Muscle of leg (tissue), 11 donors: ENCODE measurements around the gene DNLZ. TPM values are rescaled to one million over a fixed set of nuclear protein-coding genes. Genes with fewer than 3 reads are reported as not detected.

Experiments used
- DNase-seq: peaks from one replicate; pipeline ENCODE4 v3.0.0; 2013
- H3K27ac ChIP-seq: one replicate; pipeline ENCODE4 v1.5.1; 2013; ENCODE audit warnings: mild to moderate bottlenecking, low read length, control low read depth
- H3K27me3 ChIP-seq: one replicate; pipeline ENCODE4 v1.6.1; 2013; ENCODE audit warnings: low read length; ENCODE audit not compliant: control insufficient read depth, insufficient read depth
- H3K36me3 ChIP-seq: one replicate; pipeline ENCODE4 v1.6.1; 2013; ENCODE audit warnings: low read length; ENCODE audit not compliant: control insufficient read depth, insufficient read depth
- H3K4me1 ChIP-seq: one replicate; pipeline ENCODE4 v1.6.1; 2013; ENCODE audit warnings: low read length; ENCODE audit not compliant: control insufficient read depth, insufficient read depth
- H3K4me3 ChIP-seq: one replicate; pipeline ENCODE4 v1.5.1; 2013; ENCODE audit warnings: low read length, control low read depth
- H3K9me3 ChIP-seq: replicated peaks from 2 replicates; pipeline ENCODE4 v1.6.1; 2013; ENCODE audit warnings: low read depth, low read length; ENCODE audit not compliant: control insufficient read depth
- WGBS: methylation state at CpG from one replicate; pipeline ENCODE4 v1.1.5; 2013; ENCODE audit warnings: missing lambda C conversion rate; ENCODE audit not compliant: insufficient coverage; 5-methylcytosine and 5-hydroxymethylcytosine counted together
- polyA plus RNA-seq, 8 donors: library from polyadenylated mRNA; unstranded; fragments of 120-200 nt; gene quantifications; one replicate each; pipeline versions ENCODE4 v1.2.1 to v1.2.3, GENCODE V29; 2013; ENCODE audit warnings: inconsistent platforms in 1 of 8, low replicate concordance in 1 of 8; ENCODE audit not compliant: insufficient read length in 8 of 8, insufficient read depth in 1 of 8
- total RNA-seq: library from RNA; stranded (reverse); fragments of 120-200 nt; gene quantifications from one replicate; pipeline ENCODE4 v1.2.4, GENCODE V29; 2013

The DNLZ gene
- total and polyA plus RNA-seq, 9 donors: 8.1 to 31.5 (median 10.4) TPM

GRCh38 chr9:136339173-136339957 is 24.2 kb downstream of the DNLZ start:
- no peaks in the 10 kb centered on the region for H3K27me3 ChIP-seq
- no peak overlapping the region for H3K27ac ChIP-seq
- peaks cover 77% of the 10 kb centered on the region for H3K36me3 ChIP-seq
- H3K4me3 ChIP-seq: no peak overlapping the region
- 77% methylated on average over 27 of the region's 32 CpGs for WGBS
- peaks cover 21% of the 10 kb centered on the region for H3K4me1 ChIP-seq
- no peaks in the 10 kb centered on the region for H3K9me3 ChIP-seq
- DNase-seq: no peak

DNA sequence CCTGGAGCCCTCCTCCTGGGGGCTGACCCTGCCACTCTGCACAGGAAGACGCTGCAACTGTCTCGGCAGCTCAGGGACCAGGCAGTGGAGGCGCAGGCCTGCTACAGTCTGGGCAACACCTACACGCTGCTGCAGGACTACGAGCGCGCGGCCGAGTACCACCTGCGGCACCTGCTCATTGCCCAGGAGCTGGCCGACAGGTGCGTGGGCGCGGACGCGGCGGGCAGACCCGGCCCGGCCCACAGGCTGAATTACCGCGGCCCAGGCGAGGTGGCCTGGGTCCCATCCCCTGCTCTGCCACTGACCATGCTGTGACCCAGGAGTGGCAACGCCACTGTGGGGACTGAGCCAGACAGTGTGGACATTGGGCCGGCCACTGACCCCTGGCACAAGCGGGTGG is 25.0 kb downstream of the DNLZ start:
- H3K36me3 ChIP-seq: peaks cover 79% of the 10 kb centered on the region
- no peak overlapping the region for H3K4me3 ChIP-seq
- 93% methylated on average over 23 of the region's 25 CpGs for WGBS
- no peak for DNase-seq
- H3K9me3 ChIP-seq: no peaks in the 10 kb centered on the region
- H3K4me1 ChIP-seq: peaks cover 21% of the 10 kb centered on the region
- no peaks in the 10 kb centered on the region for H3K27me3 ChIP-seq
- no peak overlapping the region for H3K27ac ChIP-seq

- DNase-seq: no peak
- Histone ChIP-seq H3K27ac (no peak overlapping the region), H3K4me1 (peaks cover 15% of the 10 kb centered on the region), H3K4me3 (no peak overlapping the region), H3K27me3 (no peaks in the 10 kb centered on the region), H3K36me3 (peaks cover 79% of the 10 kb centered on the region), H3K9me3 (no peaks in the 10 kb centered on the region)
- 81% methylated on average over 31 of the region's 43 CpGs for WGBS
Observed at GRCh38 chr9:136337416-136338395, 25.8 kb downstream of the DNLZ start.

GRCh38 chr9:136336881-136337280 is 26.7 kb downstream of the DNLZ start:
- no peak overlapping the region for H3K27ac ChIP-seq
- 90% methylated on average over 23 of the region's 23 CpGs for WGBS
- H3K27me3 ChIP-seq: no peaks in the 10 kb centered on the region
- no peak overlapping the region for H3K4me3 ChIP-seq
- no peaks in the 10 kb centered on the region for H3K9me3 ChIP-seq
- H3K36me3 ChIP-seq: peaks cover 84% of the 10 kb centered on the region
- no peak for DNase-seq
- H3K4me1 ChIP-seq: peaks cover 7% of the 10 kb centered on the region

DNA sequence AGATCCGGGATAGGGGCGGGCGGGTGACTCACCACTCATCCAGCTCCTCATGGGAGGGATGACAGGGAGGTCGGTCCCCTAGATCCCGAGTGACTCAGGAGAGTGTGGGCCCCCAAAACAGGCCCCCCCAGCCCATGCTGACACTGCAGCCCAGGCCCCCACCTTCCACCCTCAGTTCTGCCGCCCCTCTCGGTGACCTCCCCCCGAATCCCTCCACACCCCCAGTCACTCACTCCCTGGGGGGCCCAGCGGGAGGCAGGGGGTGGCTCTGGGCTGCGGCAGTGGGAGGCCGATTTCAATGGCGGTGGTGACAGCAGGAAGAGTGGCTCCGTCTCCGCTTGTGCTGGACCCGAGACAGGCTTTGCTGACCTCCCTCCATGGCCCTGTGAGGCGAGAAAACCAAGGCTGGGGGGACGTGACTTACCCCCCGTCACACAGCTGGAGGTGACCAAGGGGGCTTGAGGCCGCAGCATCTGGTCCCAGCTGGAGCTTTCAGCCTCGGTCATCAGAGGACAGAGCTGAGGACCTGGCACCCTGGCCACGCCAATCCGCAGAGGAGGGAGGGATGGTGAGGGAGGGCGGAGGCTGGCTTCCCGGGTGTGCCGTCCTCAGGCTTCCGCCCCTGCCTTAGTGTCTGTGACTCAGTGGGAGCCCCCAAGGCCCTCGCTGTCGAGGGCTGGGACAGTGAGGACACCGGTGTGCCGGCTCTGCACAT is 27.2 kb downstream of the DNLZ start:
- Histone ChIP-seq H3K27me3 (no peaks in the 10 kb centered on the region), H3K9me3 (no peaks in the 10 kb centered on the region)
- 79% methylated on average over 22 of the region's 30 CpGs for WGBS

DNA sequence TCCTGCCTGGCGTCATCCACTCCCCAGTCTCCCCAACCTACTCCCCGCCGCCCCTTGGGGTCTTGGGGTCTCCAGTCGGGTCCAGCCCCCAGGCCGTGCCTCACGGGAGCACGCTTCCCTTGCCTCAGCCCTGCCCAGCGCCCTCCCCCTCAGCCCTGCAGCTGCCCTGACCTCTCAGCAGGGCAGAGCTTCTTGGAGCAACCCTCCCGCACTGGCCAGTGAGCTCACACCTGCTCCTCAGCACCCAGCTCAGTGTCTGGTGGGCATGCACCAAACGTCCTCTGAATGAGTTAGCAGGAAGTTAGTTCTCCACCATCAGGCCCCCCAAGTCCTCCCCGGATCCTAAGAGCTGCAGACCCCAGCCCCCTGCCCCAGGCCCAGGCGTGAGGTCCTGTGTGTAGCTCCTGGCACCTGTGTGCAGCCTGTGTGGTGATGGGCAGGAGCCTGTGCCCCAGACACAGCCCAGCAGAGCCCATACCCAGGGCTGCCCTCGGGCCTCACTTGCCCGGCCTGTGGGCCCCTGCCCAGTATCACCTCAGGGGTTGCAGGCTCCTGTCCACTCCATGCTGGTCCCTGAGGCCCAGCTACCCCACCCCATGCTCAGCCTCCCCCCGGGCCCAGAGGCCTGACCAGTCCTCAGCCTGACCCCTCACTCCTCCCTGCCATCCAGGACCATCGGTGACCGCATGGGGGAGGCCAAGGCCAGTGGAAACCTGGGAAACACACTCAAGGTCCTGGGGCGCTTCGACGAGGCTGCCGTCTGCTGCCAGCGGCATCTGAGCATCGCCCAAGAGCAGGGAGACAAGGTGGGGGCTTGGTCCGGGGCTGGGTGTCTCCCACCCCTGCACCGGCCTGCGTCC is 28.0 kb downstream of the DNLZ start:
- 83% methylated on average over 23 of the region's 26 CpGs for WGBS
- Histone ChIP-seq H3K27ac (no peak overlapping the region), H3K4me1 (peaks cover 8% of the 10 kb centered on the region), H3K36me3 (peaks cover 78% of the 10 kb centered on the region), H3K27me3 (no peaks in the 10 kb centered on the region), H3K9me3 (no peaks in the 10 kb centered on the region), H3K4me3 (no peak overlapping the region)
- DNase-seq: no peak

More for the DNA sequence above, 27.2 kb downstream of the DNLZ start:
- Histone ChIP-seq H3K36me3 (peaks cover 80% of the 10 kb centered on the region), H3K4me3 (no peak overlapping the region), H3K4me1 (peaks cover 6% of the 10 kb centered on the region), H3K27ac (no peak overlapping the region)
- DNase-seq: no peak

DNA sequence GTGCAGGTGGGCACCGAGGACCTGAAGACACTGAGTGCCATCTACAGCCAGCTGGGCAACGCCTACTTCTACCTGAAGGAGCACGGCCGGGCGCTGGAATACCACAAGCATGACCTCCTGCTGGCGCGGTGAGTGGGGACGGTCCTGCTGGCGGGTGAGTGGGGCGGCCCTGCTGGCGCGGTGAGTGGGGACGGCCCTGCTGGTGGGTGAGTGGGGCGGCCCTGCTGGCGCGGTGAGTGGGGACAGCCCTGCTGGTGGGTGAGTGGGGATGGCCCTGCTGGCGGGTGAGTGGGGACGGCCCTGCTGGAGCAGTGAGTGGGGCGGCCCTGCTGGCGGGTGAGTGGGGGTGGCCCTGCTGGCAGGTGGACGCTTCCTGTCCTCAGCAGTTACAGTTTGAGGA is 29.0 kb downstream of the DNLZ start:
- DNase-seq: no peak
- peaks cover 17% of the 10 kb centered on the region for H3K4me1 ChIP-seq
- no peaks in the 10 kb centered on the region for H3K27me3 ChIP-seq
- 90% methylated on average over 19 of the region's 21 CpGs for WGBS
- no peaks in the 10 kb centered on the region for H3K9me3 ChIP-seq
- peaks cover 70% of the 10 kb centered on the region for H3K36me3 ChIP-seq
- no peak overlapping the region for H3K27ac ChIP-seq
- H3K4me3 ChIP-seq: no peak overlapping the region

DNA sequence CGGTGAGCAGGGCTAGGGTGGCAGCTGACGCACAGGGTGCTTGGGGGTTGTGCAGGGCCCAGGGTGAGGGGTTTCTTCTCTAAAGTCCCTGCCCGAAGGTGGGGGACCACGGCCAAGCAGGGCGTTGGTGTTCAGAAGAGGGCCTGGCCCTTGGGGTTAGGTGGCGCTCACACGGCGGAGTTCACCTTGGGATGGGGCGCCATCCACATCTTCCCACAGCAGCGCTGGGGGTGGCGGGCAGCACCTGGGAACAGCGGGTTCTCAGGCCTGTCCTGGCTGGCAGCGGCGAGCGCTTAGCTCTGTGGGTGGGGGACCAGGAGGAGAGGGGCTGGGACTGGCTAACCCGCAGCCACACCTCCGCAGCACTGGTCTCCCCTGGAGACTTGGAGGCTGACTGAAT is 30.1 kb downstream of the DNLZ start:
- H3K27ac ChIP-seq: no peak overlapping the region
- no peak for DNase-seq
- no peaks in the 10 kb centered on the region for H3K27me3 ChIP-seq
- WGBS: 88% methylated on average over 13 of the region's 17 CpGs
- no peak overlapping the region for H3K4me3 ChIP-seq
- H3K4me1 ChIP-seq: peaks cover 28% of the 10 kb centered on the region
- H3K36me3 ChIP-seq: peaks cover 61% of the 10 kb centered on the region
- H3K9me3 ChIP-seq: no peaks in the 10 kb centered on the region

DNA sequence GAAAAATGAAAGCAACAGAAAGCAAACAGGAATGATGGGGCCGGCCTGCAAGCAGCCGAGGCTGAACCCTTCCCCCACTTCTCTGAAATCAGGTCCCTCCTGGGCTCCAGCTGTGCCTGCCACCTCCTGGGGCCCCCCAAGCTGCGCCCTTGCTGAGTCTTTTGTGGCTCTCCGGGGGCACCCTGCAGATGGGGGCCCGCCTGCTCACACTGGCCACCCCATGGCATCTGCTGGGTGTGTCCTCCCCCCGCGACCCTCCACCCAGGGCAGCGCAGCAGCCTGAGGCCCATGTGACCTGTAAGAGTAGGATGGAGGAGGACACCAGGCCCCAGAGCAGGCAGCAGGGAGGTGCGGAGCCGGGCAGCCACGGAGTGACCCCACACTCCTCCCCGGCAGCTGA is 30.5 kb downstream of the DNLZ start:
- no peak for DNase-seq
- Histone ChIP-seq H3K36me3 (peaks cover 56% of the 10 kb centered on the region), H3K9me3 (no peaks in the 10 kb centered on the region), H3K27ac (no peak overlapping the region), H3K4me1 (peaks cover 32% of the 10 kb centered on the region), H3K4me3 (no peak overlapping the region), H3K27me3 (no peaks in the 10 kb centered on the region)
- 94% methylated on average over 9 of the region's 12 CpGs for WGBS
